Skeletal muscle satellite cell (primary cell): ENCODE results near the gene TMEM97. TPM values are rescaled to one million over a fixed set of nuclear protein-coding genes. Genes with fewer than 3 reads are reported as not detected.
A peak's percentile ranks its signal among the peaks of the same experiment; 100 is the strongest.
"Not testable (repeated sequence)": the region's sequence is repeated elsewhere in the genome, so short reads cannot be mapped to it uniquely, and the experiment has no call there.

Experiments used
- H3K27me3 ChIP-seq: 2 replicates; pipeline ENCODE4 v1.7.0; 2013; ENCODE audit warnings: low read length; ENCODE audit not compliant: control insufficient read depth, insufficient read depth
- H3K36me3 ChIP-seq: 2 replicates; pipeline ENCODE4 v1.7.0; 2013; ENCODE audit warnings: mild to moderate bottlenecking, control low read depth, low read length; ENCODE audit not compliant: insufficient read depth
- H3K4me1 ChIP-seq: 2 replicates; pipeline ENCODE4 v1.7.0; 2013; ENCODE audit warnings: low read length; ENCODE audit not compliant: control insufficient read depth, insufficient read depth
- H3K4me2 ChIP-seq: 2 replicates; pipeline ENCODE4 v1.7.0; 2013; ENCODE audit warnings: mild to moderate bottlenecking, low read length
- H3K4me3 ChIP-seq: 2 replicates; pipeline ENCODE4 v1.7.0; 2013; ENCODE audit warnings: low read length
- H3K9ac ChIP-seq: 2 replicates; pipeline ENCODE4 v1.7.0; 2013; ENCODE audit warnings: mild to moderate bottlenecking, low read depth, low read length, moderate library complexity
- H3K9me3 ChIP-seq: replicated peaks from 2 replicates; pipeline ENCODE4 v1.7.0; 2013; ENCODE audit warnings: mild to moderate bottlenecking, control low read depth, low read length
- total RNA-seq: library from RNA; depleted of rRNA; stranded (reverse); fragments of >200 nt; gene quantifications from 2 replicates; pipeline ENCODE4 v1.2.3, GENCODE V29; 2012; rRNA removed

TMEM97 gene
- total RNA-seq = 10.3 and 21.3 TPM in 2 replicates

DNA sequence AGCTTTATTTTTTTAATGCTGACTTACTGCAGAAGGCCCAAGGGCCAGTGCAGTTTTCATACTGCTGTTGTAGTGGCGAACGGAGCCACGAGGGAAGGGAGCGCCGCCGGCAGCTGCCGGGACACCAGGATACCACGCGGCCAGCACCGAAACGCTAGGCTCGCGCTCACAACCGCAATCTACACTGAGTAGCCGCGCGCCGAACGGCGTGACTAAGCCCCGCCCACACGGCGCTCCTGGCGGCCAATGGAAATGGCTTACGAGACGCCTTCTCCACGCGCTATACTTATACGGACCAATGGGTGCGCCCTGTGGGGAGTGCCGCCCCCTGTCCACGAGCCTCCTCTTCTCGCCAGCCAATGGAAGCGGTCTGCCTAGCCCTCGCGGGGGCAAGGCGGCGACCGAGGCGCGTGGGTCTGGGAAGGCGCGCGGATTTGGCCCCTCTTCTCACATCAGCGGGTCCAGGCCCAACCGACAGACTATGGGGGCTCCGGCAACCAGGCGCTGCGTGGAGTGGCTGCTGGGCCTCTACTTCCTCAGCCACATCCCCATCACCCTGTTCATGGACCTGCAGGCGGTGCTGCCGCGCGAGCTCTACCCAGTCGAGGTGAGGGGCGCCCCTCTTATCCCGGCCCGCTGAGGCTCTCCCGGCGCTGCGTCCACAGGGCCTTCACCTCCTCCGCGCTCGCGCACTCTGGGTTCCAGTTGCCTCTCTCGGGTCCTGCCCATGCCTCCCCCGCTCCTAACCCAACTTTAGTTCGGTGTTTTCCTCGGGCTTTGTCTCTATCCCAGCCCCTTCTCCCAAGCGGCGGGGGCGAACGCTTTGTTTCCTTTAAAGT lies at the start of gene TMEM97:
TSS of gene TMEM97 (plus strand) at position 442 of the 839 bp plus-strand sequence. CDS start at position 482, 40 bp downstream.
- Histone ChIP-seq H3K4me3 (peak within 1 kb of the TSS; percentile 80), H3K4me2 (peak within 1 kb of the TSS; percentile 94), H3K9ac (peak within 1 kb of the TSS; percentile 80), H3K36me3 (no peaks in the 10 kb centered on the region), H3K9me3 (no peaks in the 10 kb centered on the region), H3K27me3 (peaks cover 2% of the 10 kb centered on the region), H3K4me1 (peaks cover 21% of the 10 kb centered on the region)

DNA sequence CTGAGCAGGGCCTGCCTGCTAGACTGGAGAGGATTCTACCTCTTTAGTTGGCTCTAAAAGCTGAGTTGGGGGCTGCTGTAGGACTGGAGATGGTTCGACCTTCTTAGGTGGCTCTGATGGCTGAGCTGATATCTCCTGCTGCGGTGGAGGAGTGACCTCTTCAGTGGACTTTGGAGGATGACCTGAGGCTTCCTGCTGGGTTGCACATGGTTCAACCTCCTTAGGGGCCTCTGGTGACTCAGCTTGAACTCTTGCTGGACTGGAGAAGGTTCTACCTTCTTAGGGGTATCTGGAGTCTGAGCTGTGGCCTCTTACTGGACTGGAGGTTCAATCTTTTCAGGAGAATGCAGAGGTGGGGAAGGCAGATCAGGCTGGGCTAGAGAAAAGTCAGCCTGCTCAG lies 48.9 kb upstream of the TMEM97 start:
- Histone ChIP-seq H3K36me3 (no peaks in the 10 kb centered on the region), H3K4me3 (no peak overlapping the region), H3K27me3 (peaks cover 58% of the 10 kb centered on the region)

DNA sequence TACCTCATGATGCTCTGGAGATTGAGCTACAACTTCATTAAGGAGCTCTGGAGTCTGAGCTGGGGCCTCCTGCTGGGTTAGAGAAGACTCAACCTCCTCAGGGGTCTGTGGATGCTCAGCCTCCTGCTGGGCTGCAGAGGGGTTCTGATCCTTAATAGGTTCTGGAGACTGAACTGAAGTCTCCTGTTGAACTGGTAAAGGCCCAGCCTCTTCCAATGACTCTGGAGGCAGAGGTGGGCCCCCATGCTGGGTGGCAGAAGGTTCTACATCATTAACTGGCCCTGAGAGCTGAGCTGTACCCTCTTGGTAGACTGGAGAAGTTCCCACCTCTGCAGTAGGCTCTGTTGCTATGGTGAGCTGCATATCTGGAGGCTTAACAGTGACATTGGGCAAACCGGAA lies 48.1 kb upstream of the TMEM97 start:
- H3K4me1 ChIP-seq = peaks cover 12% of the 10 kb centered on the region
- H3K9ac ChIP-seq = no peak overlapping the region
- no peaks in the 10 kb centered on the region for H3K36me3 ChIP-seq
- peaks cover 65% of the 10 kb centered on the region for H3K27me3 ChIP-seq
- H3K4me3 ChIP-seq = no peak overlapping the region
- no peaks in the 10 kb centered on the region for H3K9me3 ChIP-seq
- H3K4me2 ChIP-seq = no peak overlapping the region

More for the DNA sequence above, 48.9 kb upstream of the TMEM97 start:
- H3K4me2 ChIP-seq = no peak overlapping the region
- H3K9me3 ChIP-seq = no peaks in the 10 kb centered on the region
- no peak overlapping the region for H3K9ac ChIP-seq
- peaks cover 12% of the 10 kb centered on the region for H3K4me1 ChIP-seq

DNA sequence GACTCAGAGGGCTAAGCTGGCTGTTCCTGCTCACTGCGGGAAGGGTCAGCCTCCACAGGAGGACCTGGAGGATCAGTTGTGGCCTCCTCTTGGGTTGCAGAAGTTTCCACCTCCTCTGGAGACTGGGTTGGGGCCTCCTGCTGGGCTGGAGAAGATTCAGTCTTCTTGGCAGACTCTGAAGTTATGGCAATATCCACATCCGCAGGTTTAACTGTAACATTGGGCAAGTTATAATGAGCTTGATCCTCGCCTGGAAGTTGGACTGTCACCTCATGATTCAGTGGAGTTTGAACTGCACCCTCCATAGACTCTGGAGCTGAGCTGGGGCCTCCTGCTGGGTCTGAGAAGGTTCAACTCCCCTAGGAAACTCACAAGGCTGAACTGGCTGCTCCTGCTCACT lies 47.6 kb upstream of the TMEM97 start:
- Histone ChIP-seq H3K9me3 (no peaks in the 10 kb centered on the region), H3K27me3 (peaks cover 70% of the 10 kb centered on the region)

DNA sequence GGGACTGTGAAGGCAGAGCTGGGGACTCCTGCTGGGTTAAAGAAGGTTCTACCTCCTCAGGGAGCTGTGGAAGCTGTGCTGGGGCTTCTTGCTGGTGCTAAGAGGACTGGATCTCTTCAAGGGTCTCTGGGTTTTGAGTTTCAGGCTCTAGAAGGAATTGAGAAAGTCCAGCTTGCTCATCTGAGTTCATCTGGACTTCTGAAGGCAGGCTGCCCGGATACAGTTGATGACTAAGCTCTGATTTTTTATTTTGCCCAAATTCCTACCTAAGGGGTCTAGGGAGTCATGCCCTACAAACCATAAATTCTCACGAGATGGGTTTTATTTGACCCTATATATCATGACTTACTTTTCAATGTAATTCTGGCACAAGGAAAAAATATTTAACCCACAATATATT lies 46.8 kb upstream of the TMEM97 start:
- Histone ChIP-seq H3K9me3 (no peaks in the 10 kb centered on the region), H3K36me3 (no peaks in the 10 kb centered on the region), H3K9ac (no peak overlapping the region), H3K4me1 (peaks cover 12% of the 10 kb centered on the region), H3K27me3 (peaks cover 77% of the 10 kb centered on the region), H3K4me3 (no peak overlapping the region), H3K4me2 (peak overlapping the region; percentile 16)

More for the DNA sequence above, 47.6 kb upstream of the TMEM97 start:
- H3K4me2 ChIP-seq = no peak overlapping the region
- peaks cover 12% of the 10 kb centered on the region for H3K4me1 ChIP-seq
- no peak overlapping the region for H3K9ac ChIP-seq
- no peak overlapping the region for H3K4me3 ChIP-seq
- H3K36me3 ChIP-seq = no peaks in the 10 kb centered on the region

DNA sequence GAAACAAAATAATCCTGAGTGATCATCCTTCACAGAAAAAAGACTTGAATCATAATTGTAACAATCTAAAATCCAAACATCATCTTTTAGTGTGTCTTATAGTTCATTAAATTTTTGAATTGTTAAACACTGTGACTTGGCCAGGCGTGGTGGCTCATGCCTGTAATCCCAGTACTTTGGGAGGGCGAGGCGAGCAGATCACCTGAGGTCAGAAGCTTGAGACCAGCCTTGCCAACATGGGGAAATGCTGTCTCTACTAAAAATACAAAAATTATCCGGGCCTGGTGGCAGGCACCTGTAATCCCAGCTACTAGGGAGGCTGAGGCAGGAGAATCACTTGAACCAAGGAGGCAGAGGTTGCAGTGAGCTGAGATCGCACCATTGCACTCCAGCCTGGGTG lies 45.7 kb upstream of the TMEM97 start:
- not testable (repeated sequence) for H3K4me3 ChIP-seq, H3K4me2 ChIP-seq, H3K36me3 ChIP-seq, H3K9ac ChIP-seq, H3K9me3 ChIP-seq
- H3K4me1 ChIP-seq = peaks cover 19% of the 10 kb centered on the region
- H3K27me3 ChIP-seq = peaks cover 77% of the 10 kb centered on the region

DNA sequence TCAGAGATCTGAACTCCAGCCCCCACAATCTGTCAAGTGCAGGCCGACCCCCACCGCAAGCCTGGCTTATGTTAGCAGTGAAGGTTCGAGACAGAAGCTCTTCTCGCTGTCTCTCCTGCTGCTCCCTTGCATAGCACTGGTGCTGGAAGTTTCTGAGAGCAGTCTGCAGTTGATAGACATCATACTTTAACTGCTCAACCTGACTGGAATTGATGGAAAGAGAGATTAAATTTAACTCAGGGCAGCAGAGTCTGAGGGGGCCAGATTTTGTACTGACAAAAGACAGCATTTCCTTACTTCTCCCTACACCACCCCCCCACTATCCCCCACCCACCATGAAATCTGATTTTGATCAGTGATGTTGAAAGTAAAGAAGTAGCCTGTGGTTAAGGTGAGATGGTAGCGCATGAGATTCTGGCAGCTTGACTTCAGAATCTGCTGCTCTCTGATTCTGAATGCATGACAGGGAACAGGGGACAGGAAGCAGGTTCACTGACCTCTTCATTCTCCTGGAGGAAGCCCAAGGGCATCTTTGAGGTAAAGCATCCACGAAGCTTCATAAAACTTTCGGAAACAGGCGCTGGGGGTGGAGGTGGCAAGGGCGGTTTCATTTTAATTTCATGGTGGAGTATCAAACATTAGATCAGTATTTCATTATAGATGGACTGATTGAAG lies 44.3 kb upstream of the TMEM97 start:
- no peak overlapping the region for H3K4me2 ChIP-seq
- H3K4me3 ChIP-seq = no peak overlapping the region
- H3K36me3 ChIP-seq = no peaks in the 10 kb centered on the region
- H3K4me1 ChIP-seq = peaks cover 30% of the 10 kb centered on the region
- no peak overlapping the region for H3K9ac ChIP-seq
- H3K9me3 ChIP-seq = no peaks in the 10 kb centered on the region
- peaks cover 68% of the 10 kb centered on the region for H3K27me3 ChIP-seq

DNA sequence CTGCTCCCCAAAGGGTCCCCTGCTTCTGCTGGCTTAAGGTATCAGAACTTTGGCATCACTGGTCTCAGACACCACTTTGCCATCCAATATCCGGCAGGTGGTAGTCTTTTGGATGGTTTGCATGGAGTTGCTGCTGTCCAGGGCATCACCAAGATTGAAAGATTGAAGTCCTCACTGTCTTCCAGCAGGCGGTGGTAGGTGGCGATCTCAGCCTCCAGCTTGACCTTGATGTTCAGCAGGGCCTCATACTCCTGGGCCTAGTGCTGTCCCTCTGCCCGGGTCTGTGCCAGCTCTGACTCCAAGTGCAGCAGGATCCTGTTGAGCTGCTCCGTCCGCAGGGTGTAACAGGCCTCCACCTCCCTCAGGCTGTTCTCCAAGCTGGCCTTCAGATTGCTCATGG lies 43.0 kb upstream of the TMEM97 start:
- Histone ChIP-seq H3K27me3 (peaks cover 69% of the 10 kb centered on the region), H3K9me3 (no peaks in the 10 kb centered on the region), H3K4me1 (peaks cover 31% of the 10 kb centered on the region), H3K4me2 (no peak overlapping the region), H3K4me3 (no peak overlapping the region), H3K36me3 (no peaks in the 10 kb centered on the region), H3K9ac (no peak overlapping the region)

DNA sequence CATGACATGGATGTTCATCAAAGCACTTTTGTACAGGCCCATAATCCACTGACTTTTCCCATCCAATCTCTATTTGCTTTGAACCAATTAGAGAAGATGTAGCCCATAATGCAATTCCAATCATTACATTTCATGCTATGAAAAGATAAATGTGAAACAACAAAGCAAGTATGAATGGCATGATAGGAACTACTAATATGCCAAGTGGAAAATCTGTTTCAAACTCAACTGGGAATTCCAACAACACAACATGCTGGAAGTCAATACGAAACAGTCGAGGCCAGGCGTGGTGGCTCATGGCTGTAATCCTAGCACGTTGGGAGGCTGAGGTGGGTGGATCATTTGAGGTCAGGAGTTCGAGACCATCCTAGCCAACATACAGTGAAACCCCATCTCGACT lies 39.6 kb upstream of the TMEM97 start:
- H3K4me1 ChIP-seq = peaks cover 32% of the 10 kb centered on the region
- no peak overlapping the region for H3K4me3 ChIP-seq
- no peak overlapping the region for H3K4me2 ChIP-seq
- no peaks in the 10 kb centered on the region for H3K36me3 ChIP-seq
- H3K9me3 ChIP-seq = no peaks in the 10 kb centered on the region
- H3K27me3 ChIP-seq = peaks cover 40% of the 10 kb centered on the region
- H3K9ac ChIP-seq = no peak overlapping the region

DNA sequence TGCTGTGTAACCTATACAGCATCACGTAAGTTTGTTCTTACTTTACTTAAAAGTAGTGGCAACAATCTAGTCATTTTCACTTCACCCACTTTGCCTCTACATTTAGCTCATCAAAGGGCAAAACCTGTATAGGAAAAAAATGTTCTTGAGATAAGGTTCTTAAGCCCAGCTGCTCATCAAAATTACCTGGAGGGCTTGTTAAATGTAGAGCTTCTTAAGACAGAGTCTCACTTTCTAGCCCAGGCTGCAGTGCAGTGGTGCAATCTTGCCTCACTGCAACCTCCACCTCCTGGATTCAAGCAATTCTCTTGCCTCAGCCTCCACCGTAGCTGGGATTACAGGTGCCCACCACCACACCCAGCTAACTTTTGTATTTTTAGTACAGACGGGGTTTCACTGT lies 38.2 kb upstream of the TMEM97 start:
- H3K4me3 ChIP-seq = no peak overlapping the region
- H3K4me1 ChIP-seq = peaks cover 32% of the 10 kb centered on the region
- no peaks in the 10 kb centered on the region for H3K9me3 ChIP-seq
- H3K27me3 ChIP-seq = peaks cover 28% of the 10 kb centered on the region
- H3K4me2 ChIP-seq = no peak overlapping the region
- no peak overlapping the region for H3K9ac ChIP-seq
- no peaks in the 10 kb centered on the region for H3K36me3 ChIP-seq

DNA sequence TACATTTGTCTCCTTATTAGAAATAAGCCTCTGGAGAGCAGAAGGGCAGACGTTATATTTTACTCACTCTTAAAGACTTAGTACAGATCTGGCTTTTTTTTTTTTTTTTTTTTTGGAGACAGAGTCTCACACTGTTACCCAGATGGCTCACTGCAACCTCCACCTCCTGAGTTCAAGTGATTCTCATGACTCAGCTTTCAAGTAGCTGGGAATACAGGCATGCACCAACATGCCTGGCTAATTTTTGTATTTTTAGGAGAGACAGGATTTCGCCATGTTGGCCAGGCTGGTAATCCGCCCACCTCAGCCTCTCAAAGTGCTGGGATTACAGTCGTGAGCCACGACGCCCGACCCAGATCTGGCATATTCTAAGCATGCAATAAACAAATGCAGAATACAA lies 36.4 kb upstream of the TMEM97 start:
- Histone ChIP-seq H3K9ac (no peak overlapping the region), H3K9me3 (no peaks in the 10 kb centered on the region), H3K4me1 (peaks cover 30% of the 10 kb centered on the region), H3K4me2 (no peak overlapping the region), H3K36me3 (no peaks in the 10 kb centered on the region), H3K4me3 (no peak overlapping the region), H3K27me3 (peaks cover 15% of the 10 kb centered on the region)
